ENCODE measurements around the gene SREBF1.

SREBF1 gene

DNA sequence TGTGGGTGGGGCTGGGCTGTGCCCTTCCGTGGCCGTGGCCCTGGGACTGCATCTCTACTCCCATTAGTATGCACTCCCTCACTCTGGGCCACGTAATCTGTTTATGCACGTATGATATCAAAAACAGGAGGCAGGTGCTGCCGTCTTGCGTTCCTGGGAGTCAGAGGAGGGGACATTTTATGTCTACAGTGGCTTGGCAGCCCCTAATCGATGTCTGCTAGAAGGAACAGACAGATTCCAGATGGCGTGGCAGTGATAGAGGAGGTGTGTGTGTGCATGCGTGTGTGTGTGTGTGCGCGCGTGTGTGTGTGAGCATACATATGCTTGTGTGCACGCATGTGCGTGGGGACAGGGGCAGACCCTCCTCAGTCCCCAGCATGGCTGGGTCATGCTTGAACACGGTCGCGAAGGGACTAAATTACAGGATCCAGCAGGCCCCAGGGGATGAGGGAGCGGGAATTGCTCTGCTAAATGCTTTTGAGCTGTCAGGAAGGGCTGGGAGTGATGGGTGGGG is 44.7 kb downstream of the SREBF1 start:
- DNase-seq = peak; percentile 84

GRCh38 chr17:17790637-17791464 is 45.9 kb downstream of the SREBF1 start:
- DNase-seq = no peak

GRCh38 chr17:17789828-17790636 is 46.8 kb downstream of the SREBF1 start:
- peak; percentile 21 for DNase-seq

DNA sequence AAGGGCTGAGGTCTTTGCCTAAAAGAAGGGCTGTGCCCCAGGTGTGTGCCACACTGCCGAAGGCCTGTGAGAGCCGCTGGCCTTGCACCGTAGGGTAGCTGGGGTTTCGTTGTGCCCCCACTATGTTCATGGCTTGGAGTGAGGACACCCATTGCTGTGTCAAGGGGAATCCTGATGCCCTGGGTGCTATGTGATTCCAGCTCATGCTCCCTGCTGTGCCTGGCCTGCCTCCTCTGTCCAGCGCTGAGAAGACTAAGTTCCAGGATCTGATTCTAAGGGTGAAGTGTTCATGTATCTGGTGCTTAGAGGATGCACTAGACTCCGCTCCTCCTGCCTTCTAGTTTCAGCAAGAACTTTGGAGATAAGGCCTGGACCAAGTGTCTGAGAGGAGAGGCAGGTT is 47.4 kb downstream of the SREBF1 start:
- DNase-seq = no peak

GRCh38 chr17:17788967-17789366 is 47.8 kb downstream of the SREBF1 start:
- DNase-seq = no peak

GRCh38 chr17:17787568-17787967 is 49.2 kb downstream of the SREBF1 start:
- peak; percentile 33 for DNase-seq

DNA sequence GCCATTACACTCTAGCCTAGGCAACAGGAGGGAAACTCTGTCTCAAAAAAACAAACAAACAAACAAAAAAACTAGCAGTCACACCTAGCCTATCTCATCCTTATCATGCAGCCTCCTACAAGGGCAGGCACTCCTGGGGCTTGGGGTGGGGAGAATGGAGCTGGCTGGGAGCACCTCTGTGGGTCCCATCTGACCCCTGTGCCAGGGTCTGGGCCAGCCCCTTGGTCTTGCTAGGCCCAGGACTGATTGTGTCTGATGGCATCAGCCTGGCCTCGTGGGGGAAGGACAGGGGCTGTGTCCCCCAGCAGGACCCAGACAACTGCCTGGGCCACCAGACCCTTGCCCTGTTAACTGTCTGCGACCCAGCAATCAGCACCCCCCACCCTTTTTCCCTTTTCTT is 49.8 kb downstream of the SREBF1 start:
- DNase-seq = no peak

DNA sequence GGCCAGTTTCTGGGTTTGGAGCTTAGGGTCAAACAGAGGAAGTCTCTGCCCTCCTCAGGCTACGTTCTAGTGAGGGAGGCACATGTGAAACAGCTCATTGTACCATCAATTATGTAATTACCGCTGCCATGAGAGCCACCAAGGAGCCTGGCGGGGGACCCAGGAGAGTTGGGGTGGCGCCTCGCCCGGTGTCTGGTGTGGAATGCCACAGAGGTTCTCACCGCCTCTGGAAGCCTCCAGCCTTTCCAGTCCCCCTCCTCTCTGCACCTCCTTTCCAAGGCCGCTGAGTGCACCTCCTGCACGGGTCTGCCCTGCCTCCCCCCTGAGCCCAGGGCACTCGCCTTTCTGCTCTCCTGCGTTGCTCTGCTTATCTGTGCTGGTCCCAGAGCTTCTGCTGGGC is 51.4 kb downstream of the SREBF1 start:
- DNase-seq = peak; percentile 73

GRCh38 chr17:17784657-17785267 is 52.0 kb downstream of the SREBF1 start:
- peak; percentile 60 for DNase-seq

DNA sequence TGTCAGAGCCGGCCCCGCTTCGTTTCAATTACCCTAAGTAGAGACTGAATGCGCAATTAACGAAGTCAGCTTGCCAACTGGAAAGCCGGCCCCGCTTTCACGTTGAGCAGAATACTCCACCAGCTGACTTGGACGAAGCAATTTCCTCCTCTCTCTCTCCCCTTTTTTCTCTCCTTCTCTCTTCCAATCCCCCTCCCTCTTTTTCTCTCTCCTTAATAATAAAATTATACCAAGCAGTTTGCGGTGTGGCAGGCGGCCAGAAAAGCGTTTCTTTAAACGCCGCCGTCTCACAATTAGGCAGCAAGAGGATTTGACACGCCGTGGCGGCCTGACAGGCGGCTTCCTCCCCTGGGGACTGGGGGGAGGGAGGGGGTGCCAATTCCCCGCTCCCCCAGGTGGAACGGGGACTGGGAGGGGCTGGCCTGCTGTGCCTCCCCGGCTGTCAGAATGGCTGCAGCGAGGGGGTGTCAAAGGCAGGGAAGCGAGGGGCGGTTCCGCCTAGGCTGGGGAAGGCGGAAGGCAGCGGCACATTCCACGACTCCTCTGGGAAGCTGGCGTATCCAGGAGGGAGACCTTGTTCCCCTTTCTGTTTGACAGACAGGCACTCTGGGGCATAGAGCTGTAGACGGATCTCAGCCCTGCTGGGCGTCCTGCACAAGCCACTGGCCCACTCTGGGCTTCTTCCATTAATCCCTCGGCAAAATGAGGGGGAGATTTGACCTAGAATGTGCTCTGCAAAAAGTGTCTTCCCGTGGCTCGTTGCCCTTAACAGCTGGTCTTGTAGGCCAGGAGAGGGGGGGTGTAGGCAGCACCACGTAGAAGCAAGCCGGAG is 52.7 kb downstream of the SREBF1 start:
- peak; percentile 96 for DNase-seq

DNA sequence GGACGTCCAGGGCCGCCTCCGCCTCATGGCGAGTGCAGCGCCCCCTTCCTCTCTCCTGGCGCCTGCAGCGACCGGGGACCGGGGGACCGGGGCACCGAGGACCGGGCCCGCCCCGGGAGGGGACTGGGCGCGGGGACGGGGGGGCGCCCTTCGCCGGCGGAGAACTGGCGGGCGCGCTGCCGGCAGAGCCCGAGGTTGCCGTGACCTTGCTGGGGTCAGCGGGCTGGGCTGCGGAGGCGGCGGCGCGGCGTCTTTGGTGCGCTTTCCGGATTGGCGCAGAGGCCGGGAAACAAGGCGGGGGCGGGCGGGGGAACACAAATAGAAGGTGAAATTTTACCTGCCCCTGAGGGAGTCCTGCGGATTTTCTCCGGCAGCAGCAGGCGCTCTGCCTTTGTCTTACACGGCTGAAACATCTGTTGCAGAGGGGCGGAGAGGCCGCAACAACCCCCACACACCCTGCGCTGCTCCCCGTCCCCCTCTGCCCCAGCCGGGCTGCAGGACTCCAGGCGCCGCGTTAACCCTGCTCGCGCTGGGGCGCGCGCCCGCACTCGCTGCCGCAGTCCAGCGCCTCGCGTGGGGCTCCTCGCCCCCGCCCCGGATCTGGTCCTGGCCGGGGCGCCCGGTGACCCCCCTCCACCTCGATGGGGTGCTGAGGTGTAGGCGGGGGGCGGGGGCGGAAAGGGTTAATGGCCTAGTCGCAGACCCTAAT is 53.5 kb downstream of the SREBF1 start:
- DNase-seq = peak; percentile 95

DNA sequence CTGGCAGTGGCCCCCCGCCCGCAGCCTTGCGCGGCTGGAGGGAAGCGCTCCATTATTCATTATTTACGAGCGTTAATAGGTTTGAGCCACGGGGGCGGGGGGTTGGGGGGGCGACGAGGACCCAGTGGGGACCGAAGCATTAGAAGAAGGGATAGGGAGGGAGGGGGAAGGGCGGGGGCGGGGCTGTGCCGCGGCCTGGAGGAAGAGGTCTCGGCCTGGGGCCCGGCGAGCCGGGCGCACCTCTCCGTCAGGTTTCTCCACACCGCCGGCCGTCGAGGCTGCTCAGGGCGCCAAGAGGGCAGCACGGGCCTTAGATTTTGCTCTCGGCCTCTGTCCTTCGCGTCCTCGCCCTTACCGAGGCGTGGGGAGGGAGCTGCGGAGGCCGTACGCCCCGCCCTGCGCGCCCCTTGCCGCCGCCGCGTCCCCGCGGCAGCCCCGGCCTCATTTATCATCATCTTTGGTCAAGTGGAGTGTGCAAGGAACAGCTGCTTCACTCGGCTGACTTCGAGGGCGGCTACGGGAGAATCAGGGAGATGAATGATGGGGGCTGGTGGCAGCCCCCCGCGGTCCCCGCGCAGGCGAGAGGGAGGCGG is 54.2 kb downstream of the SREBF1 start:
- DNase-seq = peak; percentile 87

DNA sequence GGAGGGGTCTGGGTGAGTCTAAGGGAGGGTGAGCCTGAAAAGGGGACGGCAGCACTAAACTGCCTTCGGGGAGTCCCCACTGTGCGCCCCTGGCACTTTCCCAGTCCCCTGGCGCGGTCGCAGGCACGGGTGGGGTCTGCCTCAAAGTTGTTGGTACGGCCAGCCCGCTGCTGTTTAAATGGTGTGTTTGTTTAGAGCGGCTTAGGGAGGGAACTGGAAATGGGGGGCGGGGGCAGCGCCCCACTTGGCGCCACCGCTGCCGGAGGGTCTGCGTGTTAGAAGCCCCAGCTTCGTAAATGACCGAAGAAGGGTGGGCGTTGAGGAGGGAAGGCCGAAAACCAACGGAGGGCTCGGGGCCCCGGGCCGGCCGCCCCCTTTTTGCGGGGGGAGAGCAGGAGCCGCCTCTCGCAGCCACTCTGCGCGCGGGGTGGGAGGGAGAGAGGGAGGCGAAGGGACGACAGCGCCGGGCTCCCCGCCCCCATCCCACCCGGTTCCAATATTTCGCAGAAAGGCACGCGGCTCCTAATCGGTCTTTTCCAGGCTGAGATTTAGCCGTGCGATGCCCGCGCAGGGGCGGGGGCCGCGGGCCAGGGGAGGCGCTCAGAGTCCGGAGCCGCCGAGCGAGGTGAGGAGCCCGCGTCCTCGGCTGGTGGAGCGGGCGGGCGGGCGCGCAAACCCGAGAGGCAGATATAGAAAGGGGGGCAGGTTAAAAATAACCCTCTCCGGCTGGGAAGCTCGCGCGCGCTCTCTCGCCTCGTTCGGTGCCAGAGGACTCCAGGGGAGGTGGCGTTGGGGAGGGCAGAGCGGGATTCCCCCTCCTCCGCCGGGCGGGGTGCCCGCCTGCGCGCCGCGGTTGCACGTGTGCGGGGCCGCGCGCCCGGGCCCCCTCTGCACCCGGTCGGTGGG is 54.9 kb downstream of the SREBF1 start:
- peak; percentile 90 for DNase-seq

GRCh38 chr17:17780922-17781590 is 55.7 kb downstream of the SREBF1 start:
- DNase-seq = peak; percentile 82

DNA sequence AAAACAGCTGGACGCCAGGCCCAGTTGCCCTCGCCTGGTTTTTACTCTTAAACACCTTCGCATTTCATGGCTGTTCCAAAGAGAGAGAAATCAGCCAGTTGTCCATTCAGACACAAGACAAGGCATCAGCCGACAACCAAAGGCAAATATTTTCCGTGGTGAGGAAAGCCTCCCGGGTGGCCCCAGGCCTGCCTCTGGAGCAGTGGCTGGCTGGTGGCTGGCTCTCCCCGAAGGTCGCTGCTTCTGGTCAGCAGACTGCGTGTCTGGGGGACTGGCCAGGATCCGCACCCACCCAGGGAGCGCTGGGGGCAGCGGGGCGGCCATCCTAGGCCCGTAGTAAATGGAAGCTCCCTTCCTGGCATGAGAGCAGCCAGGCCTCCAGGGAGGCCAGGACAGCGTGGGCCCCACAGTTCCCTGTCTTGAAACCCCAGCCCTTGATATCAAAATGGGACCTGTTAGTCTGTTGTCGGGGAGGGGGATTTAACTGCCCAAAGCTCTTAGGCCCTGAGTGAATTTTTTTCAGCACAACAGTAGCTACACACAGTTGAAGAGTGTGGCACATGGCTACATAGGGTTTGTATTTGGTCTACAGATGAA is 57.7 kb downstream of the SREBF1 start:
- no peak for DNase-seq

DNA sequence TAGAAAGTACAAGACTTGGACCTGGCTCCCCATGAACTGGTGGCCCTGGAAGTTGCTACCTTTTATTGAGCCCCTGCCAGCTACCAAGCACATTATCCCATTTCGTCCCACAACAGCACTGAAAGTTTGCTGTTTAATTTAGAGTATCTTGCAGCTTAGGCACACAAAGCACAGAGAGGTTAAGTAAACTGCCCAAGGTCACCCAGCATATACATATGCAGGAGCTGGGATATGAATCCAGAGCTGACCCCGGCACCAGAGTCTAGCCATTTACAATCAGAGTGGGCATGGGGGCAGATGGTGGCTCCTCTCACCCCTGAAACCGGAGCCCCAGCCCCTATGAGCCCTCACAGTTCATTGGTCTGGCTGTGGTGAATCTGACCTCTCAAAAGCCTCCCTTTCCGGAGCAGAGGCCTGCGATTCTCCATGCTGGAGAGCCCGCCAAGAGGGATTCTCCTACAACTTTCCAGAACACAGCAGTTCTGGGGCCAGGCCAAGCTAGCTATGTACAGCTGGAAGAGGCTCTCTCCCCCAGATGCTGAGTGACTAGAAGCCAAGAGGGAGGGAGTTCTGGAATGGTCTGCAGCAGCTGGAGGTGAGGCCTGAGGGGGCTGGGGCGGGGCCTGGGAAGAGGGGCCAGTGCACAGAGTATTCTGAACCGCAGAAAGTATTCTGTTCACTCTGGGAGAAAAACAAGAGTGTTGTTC is 58.3 kb downstream of the SREBF1 start:
- DNase-seq = peak; percentile 5

DNA sequence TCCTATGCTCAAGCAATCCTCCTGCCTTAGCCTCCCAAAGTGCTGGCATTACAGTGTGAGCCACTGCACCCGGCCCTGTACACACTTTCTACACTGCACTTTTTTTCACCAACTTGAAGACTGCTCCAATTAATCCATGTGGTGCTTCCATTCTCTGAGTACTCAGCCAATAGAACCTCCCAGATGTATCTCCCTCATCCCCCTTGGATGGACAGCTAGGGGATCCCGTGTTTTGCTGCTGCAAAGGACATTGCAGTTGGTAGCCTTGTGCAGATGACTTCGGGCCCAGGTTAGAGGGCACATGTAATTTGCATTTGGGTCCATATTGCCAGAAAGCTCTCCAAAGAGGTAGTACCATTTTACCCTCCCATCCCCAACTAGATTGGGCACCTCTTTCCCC is 59.9 kb downstream of the SREBF1 start:
- no peak for DNase-seq

DNA sequence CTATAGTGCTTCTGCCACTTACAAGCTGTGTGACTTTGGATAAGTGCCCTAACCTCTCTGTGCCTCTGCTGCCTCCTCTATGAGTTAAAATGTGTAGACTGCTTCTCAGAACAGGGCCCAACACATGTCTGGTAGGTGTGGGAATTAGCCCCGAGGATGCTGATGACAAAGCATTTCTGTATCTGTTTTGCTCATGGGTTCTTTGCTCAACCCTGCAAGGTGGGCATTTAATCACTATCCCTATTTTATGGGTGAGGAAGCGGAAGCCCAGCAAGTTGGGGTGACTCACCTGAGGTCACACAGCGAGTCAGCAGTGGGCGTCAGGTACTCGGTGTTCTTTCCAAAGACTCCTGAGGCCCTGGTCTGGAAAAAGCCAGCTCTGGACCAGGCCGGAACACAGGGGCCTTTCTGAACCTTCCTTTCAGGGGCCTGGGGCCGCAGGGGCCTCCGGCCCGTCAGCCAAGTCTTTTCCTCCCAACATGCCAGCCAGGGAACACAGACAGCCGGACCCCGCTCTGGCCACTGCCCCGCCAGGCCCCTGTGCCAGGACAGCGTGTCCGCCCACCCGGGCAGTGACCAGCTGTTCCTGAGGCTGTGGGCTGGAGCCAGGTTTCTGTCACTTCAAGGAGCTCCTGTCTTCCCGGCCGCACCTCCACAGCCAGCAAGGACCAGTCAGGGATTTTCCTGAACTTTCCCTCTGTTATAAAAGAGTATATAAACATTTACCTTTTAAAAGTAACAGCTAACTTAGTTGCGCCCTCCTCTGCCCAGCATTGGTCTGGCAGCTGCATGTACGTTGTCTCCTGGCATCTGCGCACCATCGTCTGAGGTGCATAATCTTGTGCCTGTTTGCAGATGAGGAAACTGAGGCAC is 62.5 kb downstream of the SREBF1 start:
- DNase-seq = no peak
